Ramos (cell line): Measurements from ENCODE around the gene AXL.
"Not testable (repeated sequence)": the region's sequence is repeated elsewhere in the genome, so short reads cannot be mapped to it uniquely, and the experiment has no call there.

Experiments
- in situ Hi-C: fragments of 300-500 bp; cut with MboI; formaldehyde crosslinking; loops from one replicate; pipeline ENCODE4 v1.14.3; 2022; ENCODE audit warnings: low sequenced_read_pairs; ENCODE audit not compliant: unreplicated experiment

The AXL gene

DNA sequence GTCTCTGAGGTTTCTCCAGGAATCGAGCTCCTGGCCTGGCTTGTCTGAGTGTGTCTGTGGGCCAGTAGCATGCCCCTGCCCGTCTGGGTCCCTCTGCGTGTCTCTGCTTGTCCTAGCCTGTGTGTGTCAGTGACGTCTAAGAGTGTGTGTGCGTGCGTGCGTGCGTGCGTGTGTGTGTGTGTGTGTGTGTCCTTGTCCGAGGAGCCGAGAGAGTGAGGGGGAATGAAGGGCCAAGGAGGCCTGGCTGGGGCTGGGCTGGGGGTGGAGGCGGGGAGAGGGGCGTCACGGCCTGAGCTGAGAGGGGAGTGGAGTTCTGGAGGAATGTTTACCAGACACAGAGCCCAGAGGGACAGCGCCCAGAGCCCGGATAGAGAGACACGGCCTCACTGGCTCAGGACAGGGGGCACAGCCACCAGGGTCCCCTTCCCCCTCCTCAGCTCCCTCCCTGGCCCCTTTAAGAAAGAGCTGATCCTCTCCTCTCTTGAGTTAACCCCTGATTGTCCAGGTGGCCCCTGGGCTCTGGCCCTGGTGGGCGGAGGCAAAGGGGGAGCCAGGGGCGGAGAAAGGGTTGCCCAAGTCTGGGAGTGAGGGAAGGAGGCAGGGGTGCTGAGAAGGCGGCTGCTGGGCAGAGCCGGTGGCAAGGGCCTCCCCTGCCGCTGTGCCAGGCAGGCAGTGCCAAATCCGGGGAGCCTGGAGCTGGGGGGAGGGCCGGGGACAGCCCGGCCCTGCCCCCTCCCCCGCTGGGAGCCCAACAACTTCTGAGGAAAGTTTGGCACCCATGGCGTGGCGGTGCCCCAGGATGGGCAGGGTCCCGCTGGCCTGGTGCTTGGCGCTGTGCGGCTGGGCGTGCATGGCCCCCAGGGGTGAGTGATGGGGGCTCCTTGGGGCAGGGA, at the start of gene AXL:
TSS of gene AXL (plus strand) at position 609 of the 893 bp plus-strand sequence. CDS start at position 779, 170 bp downstream.
- in situ Hi-C loops: no loop called here

- in situ Hi-C loops: no loop called here
These were observed 46.5 kb upstream of the AXL start for GRCh38 chr19:41172297-41173164.

- in situ Hi-C loops: no loop called here
These were observed 44.6 kb upstream of the AXL start for GRCh38 chr19:41174297-41174928.

DNA sequence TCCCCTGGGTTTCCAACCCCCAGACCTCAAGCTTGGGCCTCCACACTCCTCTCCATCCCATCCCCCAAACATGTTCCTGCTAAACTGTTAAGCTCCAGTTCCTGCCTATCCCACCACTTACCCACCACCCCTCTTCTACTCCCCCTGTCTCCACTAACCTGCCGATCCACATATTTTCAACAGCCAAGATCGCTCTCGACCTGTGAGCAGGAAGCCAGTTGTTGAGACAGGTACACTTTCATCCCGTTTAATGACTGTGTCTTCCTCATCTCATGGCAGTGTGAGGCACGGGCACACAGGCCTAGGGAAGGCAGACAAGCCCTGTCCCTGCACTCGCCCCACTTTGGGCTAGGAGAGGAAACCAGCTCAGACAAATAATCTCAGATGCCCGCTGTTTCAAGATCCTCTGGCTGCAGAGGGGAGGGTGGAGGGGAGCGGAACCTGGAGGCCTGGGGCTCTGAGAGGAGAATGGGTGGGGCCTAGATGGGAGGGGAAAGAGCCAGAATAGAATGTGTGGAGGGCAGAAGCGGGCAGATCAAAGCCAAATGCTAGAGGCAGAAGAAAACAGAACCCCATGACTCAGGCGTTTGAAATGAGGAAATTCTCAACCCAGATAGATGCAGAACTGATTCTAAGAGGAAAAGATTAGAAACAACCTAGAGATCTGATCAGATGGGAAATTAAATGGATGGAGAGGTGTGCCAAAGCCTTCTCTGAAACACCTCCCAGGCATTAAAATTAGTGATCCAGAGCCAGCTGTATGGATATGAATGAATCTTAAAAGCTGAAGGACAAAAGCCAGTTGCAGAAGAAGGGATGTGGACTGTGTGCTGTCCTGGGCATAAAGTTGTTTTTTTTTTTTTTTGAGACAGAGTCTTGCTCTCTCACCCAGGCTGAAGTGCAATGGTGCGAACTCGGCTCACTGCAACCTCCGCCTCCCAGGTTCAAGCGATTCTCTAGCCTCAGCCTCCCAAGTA, 42.9 kb upstream of the AXL start:
- in situ Hi-C loops: no loop called here

- in situ Hi-C loops: not testable (repeated sequence)
These were observed 38.9 kb upstream of the AXL start for GRCh38 chr19:41180173-41180572.

DNA sequence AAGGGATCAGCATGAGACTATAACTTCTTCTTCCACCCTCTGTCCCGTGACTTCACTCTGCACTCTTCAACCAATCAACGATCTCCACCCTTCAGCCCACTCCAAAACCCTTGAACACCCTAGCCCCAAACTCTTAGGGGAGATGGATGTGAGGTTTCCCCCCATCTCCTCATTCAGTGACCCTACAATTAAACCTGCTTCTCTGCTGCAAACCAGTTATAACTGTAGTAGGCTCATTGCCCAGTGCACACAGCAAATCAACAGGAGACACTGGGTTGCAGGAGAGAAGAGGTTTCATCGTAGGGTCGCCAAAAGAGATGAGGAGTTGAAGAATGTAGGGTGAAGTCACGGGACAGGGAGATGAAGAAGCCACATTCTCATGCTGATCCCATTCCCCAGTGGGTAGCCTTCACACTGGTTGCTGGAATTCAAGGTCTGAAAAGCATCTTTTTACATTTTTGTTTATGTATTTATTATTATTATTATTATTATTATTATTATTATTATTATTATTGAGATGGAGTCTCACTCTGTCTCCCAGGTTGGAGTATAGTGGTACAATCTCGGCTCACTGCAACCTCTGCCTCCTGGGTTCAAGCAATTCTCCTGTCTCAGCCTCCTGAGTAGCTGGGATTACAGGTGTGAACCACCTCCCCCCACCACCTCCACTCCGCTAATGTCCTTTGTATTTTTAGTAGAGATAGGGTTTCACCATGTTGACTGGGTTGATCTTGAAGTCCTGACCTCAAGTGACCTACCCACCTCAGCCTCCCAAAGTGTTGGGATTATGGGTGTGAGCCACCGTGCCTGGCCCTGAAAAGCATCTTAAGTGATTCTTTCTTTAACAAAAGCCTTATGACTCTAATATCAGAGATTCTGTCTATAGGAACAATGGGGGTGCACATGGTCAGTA, 31.8 kb upstream of the AXL start:
- in situ Hi-C loops: no loop called here

DNA sequence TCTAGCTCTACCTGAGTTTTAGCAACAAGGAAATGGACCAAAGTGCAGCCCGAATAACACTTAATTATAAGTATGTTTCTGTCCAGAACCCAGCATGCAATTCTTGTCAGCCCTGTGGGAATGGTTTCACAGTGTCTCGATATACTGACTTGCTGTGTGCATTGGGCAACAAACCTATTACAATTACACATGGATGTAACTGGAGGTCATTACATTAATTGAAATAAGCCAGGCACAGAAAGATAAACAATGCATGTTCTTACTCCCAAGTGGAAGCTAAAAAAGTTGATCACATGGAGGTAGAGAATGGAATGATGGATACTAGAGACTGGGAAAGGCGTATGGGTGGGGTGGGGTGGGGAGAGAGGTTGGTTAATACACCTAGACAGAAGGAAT, 31.1 kb upstream of the AXL start:
- in situ Hi-C loops: no loop called here

- in situ Hi-C loops: no loop called here
These were observed 29.5 kb upstream of the AXL start for GRCh38 chr19:41189425-41190065.

GRCh38 chr19:41192574-41193429, 26.2 kb upstream of the AXL start, which contains the start of gene CYP2S1:
TSS of gene CYP2S1 (plus strand) at chr19:41193219. CDS start at chr19:41193265, 46 bp downstream.
- in situ Hi-C loops: no loop called here

DNA sequence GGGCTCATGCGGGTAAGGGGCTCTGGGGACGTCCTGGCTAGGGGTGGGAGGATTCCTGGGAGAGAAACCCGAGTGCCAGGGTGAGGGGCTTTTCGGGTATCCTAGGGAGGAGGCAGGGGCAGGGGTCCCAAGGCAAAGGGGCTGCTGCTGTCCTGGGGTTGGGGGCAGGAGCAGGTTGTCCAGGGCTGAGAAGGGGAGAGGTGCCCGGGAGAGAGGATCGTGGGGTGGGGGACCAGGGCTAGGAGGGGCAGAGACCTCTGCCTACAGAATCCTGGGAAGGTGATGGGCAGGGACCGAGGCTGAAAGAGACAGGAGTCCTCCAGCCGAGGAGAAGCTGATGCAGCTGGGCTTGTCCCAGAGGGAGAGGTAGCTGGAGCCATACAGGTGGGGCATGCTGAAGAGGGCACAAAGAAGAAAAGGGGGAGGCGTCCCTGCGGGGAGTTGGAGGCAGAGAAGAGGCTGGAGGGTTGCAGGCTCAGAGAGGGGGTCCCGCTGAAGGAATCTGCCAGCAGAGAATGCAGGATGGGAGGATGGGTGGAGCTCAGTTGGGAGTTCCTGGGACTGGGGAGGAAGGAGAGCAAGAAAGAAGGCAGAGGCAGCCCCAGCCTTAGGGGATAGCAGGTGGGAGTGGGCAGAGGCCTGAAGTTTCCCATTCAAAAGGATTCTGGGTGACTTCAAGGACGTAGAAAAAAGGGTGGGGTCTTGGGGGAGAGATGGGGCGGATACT, 25.4 kb upstream of the AXL start:
- in situ Hi-C loops: no loop called here

GRCh38 chr19:41194157-41194552, 24.9 kb upstream of the AXL start:
- in situ Hi-C loops: no loop called here

DNA sequence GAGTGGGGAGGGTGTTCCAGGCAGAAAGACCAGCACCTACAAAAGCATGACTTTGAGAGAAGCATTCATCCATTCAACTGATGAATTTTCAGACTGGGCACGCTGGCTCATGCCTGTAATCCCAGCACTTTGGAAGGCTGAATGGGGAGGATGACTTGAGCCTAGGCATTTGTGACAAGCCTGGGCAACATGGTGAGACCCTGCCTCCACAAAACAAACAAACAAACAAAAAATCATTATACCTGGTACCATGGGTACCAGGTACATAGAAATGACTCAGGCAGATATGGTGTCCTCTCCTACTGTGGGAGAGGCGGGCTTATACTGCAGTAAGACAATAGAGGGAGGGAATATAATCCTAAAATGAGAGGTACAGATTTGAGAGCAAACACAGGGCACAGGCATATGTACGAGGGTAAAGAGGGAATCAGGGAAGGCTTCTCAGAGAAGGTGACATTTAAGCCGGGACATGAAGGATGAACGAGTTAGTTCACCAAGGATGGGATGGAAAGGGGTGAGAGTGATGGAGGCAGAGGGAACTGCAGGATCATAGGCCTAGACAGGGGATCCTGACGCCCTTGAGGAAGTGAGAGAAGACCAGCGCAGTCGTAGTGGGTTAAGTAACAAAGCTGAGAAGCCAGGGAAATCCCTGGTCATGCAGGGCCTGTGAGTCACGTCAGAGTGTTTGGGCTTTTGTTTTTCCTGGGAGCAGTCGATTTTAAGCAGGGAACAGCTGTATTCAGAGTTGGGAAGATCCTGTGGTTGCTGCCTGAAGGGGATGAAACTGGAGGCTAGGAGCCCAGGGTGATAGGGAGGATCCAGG, 23.1 kb upstream of the AXL start:
- in situ Hi-C loops: no loop called here

GRCh38 chr19:41198559-41198958, 20.5 kb upstream of the AXL start:
- in situ Hi-C loops: no loop called here

- in situ Hi-C loops: loop anchor here (5.0 to 10.0 kb wide), 2 partner anchors 49 to 371 kb away; partner anchors contain the start of gene CEACAM21
These were observed 15.7 kb upstream of the AXL start for GRCh38 chr19:41203371-41203770.

- in situ Hi-C loops: loop anchor here (5.0 to 10.0 kb wide), 2 partner anchors 48 to 370 kb away; partner anchors contain the start of gene CEACAM21
These were observed 14.7 kb upstream of the AXL start for GRCh38 chr19:41204338-41204737.
